Measurements from ENCODE around the gene ID3.

The ID3 gene

DNA sequence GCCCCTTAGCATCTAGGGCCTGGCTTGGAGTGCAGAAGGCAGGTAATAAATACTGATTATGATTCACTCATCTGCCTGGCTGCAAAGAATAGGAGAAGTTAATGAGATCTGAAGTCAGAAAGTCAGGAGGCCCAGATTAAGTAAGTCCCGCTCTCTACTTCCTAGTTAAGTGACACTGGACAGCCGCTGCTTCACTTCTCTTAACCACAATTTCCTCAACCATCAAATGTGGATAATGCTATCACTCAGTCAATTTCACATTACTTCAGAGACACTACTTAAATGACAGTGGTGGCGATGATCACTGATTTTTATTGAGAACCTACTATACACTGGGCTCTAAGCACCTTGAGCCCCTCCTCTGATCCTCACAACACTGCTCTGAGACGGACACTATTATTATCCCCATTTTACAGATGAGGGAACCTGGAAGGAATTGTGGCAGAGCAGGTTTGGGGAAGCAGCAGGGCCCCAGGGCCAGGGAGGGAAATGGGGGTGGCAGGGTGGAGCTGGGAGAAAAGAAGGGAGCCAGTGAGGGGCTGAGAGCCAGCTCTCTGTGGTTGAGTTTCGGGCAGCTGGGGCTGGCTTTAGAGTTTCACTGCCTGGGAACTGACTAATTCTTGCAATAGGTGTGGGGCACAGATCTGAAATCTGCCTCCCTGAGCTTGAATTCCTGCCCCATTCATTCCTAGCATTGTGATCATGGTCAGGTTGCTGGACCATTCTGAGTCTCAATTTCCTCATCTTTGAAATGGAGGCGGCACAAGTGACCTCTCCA is 25.9 kb downstream of the ID3 start:
- DNase-seq (ENCODE audit: insufficient read length, low spot score) (no peak), FAIRE-seq (no peak)

DNA sequence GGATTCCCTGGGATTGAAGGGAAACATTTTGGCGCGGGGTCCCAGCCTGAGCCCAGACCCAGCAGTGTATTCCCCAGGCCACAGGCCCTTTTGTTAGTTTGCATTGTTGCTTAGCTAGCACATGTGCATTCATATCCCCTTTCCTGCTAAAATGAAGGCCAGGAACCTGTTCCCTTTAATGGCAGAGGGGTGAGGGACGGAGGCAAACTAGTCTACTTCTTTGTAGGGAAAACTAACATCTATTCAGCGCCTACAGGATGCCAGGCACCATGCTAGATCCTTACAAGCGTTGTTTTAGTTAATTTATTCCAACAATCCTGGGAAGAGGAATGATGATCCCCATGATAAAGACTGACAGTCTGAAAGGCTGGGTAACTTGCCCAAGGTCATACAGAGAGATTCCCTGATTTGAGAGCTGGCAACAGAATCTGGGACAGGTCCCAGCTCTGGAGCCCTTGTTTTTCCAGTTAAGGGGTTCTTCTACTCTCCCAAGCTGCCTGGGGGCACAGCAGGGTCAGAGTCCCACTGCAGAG is 27.7 kb downstream of the ID3 start:
- no peak for DNase-seq (ENCODE audit: insufficient read length, low spot score)
- TF ChIP-seq CTCF (IDR thresholded peaks at IDR 0.05; ENCODE audit: insufficient read depth, missing control alignments): no peak
- no peak for FAIRE-seq

More for the DNA sequence above, 25.9 kb downstream of the ID3 start:
- no peak for TF ChIP-seq CTCF (IDR thresholded peaks at IDR 0.05; ENCODE audit: insufficient read depth, missing control alignments)

DNA sequence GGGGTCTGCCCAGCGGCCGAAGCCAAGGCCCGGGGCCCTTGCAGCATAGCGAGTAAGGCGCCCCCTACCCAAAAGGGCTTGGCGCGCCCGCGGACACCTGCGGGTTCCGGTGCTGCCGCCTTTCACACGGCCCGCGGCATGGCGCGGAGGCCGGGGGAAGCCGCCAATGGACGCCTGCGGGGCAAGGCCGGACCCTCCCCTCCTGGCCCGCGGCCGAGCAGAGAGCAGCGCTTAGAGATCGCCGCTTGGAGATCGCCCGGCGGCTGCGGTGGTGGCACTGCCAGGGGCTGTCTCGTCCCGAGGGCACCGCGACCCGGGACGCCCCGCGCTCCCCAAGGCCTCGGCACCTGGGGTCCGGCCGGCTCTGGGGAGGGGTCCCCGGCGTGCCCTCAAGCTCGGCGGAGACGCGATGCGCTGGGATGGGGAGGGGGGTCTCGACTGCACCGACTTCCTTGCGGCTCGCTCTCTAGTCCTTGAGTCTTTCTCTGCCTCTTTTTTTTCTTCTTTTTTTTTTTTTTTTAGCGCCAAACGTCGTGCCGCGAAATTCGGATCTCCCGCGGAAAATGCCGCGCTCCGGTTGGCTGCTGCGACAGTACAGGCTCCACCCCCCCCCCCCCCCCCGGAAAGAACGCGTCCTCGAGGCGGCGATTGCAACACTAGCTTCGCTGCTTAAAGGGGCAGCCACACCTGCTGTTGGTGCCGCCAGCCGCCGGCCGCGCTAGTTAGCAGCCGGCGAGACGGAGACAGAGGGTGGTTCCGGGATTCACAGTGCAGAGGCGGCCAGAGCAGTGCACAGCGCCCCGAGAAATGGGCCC is 28.3 kb downstream of the ID3 start, which contains the start of gene E2F2:
TSS of gene E2F2 (minus strand) at position 487 of the 815 bp plus-strand sequence. CDS start at position 47, 440 bp downstream.
- TF ChIP-seq CTCF (IDR thresholded peaks at IDR 0.05; ENCODE audit: insufficient read depth, missing control alignments): no peak
- no peak for FAIRE-seq
- peak; percentile 72 for DNase-seq (ENCODE audit: insufficient read length, low spot score)

DNA sequence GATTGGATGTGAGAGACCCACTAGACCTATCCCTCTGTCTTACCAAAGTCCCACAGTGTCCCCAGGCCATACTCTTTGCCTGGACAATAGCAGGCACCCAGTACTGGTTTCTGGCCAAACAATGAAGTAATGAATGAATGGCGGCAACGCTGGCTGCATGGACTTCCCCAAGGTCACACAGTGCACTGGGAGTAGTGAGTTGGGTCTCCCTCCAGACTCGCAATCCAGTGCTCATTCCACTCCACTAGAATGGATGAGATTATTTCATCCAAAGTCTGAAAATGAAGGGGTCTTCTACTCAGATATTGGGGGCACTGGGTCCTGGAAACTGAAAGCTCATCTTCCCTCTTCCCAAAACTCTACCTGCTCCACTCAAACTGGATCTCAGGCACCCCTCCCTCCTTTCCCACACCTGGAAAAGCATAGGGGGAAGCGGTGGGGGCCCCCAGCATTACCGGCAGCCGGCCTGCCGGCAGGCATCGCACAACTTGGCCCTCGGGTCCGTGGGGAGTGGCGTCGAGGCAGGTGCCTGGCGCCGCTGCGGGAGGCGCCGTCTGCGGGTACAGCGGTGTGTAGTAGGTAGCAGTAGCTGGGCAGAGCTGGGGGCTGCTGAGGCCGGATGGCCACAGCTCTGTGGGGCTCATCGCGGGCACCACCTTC is 29.1 kb downstream of the ID3 start:
- TF ChIP-seq CTCF (IDR thresholded peaks at IDR 0.05; ENCODE audit: insufficient read depth, missing control alignments): no peak
- no peak for DNase-seq (ENCODE audit: insufficient read length, low spot score)

DNA sequence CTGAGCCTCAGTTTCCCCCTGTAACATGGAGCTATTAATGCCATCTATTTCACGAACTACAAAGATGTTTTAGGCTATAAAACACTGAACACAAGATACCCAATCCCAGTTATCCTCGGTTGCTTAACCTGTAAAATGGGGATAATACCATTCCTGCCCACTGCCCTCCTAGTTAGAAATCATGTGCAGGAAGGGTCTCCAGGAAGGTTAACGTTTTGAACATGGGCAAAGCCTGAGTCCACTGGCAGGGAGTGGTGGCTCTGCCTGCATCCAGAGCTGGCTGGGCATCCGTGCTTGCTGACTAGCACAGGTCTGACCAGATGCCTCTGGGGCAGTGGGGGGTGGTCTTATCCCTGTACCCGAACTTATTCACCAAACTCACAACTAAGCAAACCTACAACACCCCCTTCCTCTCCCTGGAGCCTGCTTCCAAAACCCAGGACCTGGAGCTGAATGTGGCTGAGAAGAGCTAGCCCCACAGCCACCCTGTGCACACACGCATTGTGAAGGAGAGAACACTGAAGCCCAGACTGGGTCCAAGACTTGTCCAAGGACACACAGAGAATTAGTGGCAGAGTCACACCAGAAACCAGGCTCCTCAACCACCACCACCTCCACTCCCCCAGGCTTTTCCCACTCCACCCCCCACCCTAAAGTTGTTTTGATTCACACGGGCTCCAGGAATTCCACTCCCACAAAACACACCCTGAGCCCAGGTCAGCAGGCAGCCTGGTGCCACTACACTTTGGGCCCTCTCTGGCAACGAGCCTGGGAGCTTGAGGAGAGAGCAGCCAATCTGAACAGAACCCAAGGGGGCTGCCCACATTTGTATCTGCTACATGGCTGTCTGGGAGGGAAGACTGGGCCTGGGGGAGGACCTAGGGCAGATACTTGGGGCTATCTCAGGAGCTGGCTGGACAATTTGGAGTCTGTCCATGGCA is 29.9 kb downstream of the ID3 start:
- FAIRE-seq (no peak), DNase-seq (ENCODE audit: insufficient read length, low spot score) (no peak)
- TF ChIP-seq CTCF (IDR thresholded peaks at IDR 0.05; ENCODE audit: insufficient read depth, missing control alignments): no peak

More for the DNA sequence above, 29.1 kb downstream of the ID3 start:
- no peak for FAIRE-seq

Measured in D721Med (cell line).